22Rv1 (cell line): ENCODE data around the gene UBE2F.

Experiments
- H3K27ac ChIP-seq: fragments of 450-650 bp; 2 replicates; pipeline ENCODE4 v1.5.1; 2017
- ZFX ChIP-seq: fragments of 450-650 bp; IDR thresholded peaks from 2 replicates; pipeline ENCODE4 v1.6.1; 2017; ENCODE audit warnings: antibody characterized with exemption, borderline replicate concordance
- TF ChIP-seq, protein P1 (sequence below): fragments of 450-650 bp; IDR thresholded peaks from 2 replicates; pipeline ENCODE4 v1.5.1; 2017; ENCODE audit warnings: mild to moderate bottlenecking

The UBE2F gene

DNA sequence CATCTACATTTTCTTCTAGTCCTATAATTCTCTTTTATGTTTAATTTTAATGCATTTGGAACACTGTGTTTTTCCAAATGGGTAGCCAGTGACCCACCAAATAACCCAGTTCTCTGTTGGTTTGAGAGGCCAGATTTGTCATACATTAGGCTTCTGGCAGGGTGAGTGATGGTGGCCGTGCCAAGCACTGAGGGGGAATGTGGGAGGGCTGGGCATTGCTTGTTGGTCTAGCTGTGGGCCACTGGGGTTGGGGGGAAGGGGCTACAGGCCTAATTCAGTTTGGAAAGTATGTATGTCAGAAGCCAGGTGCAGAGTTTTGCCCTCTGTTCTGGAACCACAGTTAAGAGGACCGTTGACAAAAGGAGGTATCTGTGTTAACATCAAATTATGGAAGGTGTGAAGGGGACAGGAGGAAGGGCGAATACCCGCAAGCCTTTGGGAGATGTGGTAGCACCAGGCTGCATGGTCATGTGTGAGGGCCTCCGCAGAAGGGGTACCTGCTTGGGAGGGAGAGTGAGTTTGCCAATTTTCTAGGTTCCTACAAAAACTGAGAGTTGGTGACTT is 55.9 kb downstream of the UBE2F start:
- no peak overlapping the region for H3K27ac ChIP-seq
- TF ChIP-seq ZFX = no peak
- TF ChIP-seq, protein P1, sequence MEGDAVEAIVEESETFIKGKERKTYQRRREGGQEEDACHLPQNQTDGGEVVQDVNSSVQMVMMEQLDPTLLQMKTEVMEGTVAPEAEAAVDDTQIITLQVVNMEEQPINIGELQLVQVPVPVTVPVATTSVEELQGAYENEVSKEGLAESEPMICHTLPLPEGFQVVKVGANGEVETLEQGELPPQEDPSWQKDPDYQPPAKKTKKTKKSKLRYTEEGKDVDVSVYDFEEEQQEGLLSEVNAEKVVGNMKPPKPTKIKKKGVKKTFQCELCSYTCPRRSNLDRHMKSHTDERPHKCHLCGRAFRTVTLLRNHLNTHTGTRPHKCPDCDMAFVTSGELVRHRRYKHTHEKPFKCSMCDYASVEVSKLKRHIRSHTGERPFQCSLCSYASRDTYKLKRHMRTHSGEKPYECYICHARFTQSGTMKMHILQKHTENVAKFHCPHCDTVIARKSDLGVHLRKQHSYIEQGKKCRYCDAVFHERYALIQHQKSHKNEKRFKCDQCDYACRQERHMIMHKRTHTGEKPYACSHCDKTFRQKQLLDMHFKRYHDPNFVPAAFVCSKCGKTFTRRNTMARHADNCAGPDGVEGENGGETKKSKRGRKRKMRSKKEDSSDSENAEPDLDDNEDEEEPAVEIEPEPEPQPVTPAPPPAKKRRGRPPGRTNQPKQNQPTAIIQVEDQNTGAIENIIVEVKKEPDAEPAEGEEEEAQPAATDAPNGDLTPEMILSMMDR = no peak

DNA sequence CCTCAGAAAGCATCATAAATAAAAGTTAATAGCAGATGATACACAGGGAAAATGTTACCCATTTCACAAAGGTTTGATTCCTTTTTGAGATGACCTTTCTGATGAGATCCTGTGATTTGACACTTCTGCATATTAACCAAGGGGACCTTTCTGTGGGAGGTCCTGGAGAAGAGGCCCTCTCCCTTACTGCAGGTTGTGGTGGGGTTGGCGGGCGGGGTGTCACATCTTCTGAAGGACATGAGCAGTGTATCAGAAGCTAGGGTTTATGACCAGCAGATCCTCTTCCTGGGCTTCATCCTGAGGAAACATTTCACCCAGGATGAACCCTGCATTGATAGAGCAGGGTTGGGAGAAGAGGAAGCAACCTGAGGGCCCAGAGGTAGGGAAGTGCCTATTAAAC is 56.8 kb downstream of the UBE2F start:
- no peak overlapping the region for H3K27ac ChIP-seq
- TF ChIP-seq, protein P1 = no peak
- TF ChIP-seq ZFX = no peak

DNA sequence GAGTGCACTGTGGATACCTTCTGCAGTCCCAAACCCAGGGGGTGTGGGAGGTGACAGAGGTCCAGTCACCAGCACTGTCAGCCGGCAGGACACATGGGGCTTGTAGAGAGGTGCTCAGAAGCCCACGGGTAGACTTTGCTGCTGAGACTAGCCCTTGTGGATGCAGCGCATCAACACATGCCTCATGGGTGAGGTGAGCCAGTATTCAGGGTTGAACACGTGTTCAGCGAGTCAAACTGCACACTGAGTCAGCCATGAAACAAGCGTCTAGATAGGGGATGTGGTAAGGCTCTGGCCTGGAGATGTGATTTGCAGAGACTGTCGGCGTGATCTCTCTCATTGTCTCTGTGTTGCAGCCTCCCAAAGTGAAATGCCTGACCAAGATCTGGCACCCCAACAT is 58.2 kb downstream of the UBE2F start:
- TF ChIP-seq ZFX = no peak
- TF ChIP-seq, protein P1 = no peak
- H3K27ac ChIP-seq = no peak overlapping the region

DNA sequence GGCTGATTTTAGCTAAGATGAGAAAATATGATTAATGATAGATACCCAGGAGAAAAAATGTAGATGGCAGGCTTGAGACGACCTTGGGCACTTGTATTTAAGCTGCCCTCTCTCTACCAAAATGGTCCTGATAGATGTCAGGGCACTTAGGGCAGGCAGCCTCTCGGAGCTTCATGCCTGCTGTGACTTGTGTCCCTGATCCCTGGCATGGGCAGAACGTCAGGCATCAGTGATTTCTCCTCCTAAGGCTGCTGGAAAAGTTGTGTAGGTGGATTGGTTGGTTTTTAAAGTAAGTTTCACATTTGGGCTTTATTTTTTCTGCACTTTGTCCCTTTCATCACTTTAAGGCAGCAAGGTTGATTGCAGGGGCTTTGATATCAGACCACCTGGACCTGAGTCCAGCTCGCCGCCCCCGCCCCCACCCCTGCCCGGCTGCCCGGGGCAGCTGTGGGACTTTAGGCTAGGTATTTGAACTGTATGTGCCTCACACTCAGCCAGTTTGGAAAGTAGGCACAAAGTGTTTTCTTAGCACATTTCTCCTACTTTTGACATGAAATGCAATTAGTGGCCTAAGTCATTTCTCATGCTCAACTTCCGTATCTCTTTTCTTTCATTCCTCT is 59.0 kb downstream of the UBE2F start:
- TF ChIP-seq ZFX = no peak
- TF ChIP-seq, protein P1 = no peak

DNA sequence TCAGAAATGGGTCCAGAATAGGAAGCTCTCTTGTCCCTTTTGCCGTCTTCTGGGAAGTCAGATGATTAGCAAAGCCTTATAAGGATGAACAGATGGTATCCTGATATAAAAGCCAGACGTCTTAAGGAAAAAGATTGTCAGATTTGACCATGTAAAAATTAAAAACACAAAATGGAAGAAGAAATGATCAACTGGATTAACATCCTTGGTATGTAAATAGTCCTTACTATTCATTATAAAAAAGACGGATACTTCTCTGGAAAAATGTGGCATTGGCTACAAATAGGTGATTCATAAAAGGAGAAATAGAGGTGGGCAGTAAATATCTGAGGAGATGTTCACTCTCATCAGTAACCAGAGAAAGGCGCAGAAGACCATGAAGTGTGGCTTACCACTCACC is 60.2 kb downstream of the UBE2F start:
- TF ChIP-seq ZFX = no peak
- TF ChIP-seq, protein P1 = no peak
- H3K27ac ChIP-seq = no peak overlapping the region

More for the DNA sequence above, 59.0 kb downstream of the UBE2F start:
- H3K27ac ChIP-seq = no peak overlapping the region

DNA sequence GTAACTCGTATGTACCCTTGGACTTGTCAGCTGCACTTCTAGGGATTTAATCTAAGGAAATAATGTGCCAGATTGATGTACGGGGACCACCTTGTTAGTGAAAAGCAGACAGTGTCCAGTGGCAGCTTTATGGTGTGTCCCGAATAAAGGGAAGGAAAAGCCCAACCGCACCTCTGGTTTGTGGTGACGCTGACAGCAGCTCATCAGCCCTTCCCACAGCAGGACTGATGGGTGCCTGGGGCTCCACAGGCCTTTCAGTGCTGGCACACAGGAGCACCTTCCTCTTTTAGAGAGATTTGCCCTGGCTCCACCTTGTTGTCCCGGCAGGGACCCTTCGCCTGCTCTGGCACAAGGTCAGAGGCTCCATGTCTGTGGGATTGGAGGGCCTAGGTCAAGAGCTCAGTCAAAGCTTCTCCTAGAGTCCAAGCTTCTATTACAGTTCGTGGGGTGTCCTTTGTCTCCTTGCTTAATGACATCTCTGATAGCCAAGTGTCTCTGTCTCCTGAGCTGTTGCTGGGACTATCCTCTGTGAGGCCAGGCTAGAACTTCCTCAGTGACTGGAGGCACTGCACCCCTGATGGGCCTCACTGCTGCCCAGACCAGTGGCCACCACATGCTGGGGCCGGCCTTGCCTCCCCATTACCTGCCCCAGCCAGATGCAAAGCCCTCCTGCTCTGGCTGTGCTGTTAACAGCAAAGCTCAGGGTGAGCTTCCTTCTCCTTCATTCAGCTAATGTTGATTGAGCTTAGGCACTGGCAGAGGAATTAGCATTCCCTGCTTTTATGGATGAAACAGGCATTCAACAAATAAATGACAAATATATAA is 61.0 kb downstream of the UBE2F start:
- TF ChIP-seq, protein P1 = no peak
- TF ChIP-seq ZFX = no peak
- no peak overlapping the region for H3K27ac ChIP-seq

DNA sequence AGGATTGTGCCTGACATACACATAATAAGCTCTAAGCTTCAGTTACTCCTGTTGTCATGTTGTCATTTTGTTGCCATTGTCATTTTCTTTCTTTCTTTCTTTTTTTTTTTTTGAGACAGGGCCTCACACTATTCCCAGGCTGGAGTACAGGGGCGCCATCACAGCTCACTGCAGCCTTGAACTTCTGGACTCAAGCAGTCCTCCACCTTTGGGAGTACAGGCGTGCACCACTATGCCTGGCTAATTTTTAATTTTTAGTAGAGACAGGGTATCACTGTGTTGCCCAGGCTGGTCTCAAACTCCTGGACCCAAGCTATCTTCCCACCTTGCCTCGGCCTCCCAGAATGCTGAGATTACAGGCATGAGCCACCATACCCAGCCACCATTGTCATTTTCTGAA is 63.0 kb downstream of the UBE2F start:
- H3K27ac ChIP-seq = no peak overlapping the region
- no peak for TF ChIP-seq ZFX
- TF ChIP-seq, protein P1 = no peak
